Esophagus muscularis mucosa (tissue), 3 donors: ENCODE data around the gene CEP112.

Experiments
- POLR2A ChIP-seq: fragments of 450-650 bp; IDR thresholded peaks from one replicate; pipeline ENCODE4 v1.6.1; 2017; ENCODE audit warnings: antibody characterized with exemption, moderate library complexity, mild to moderate bottlenecking, low read depth
- POLR2AphosphoS5 ChIP-seq, 2 donors: sonication (generic); formaldehyde crosslinking; IDR thresholded peaks; one replicate each; pipeline ENCODE4 v1.6.1; 2017; ENCODE audit warnings: antibody characterized with exemption in 2 of 2
- TF ChIP-seq, protein P1 (sequence below), 3 experiments: fragments of 200-600 bp in 2 of 3; fragments of 450-650 bp in 1 of 3; sonication (generic) in 2 of 3; IDR thresholded peaks; one replicate each; pipeline ENCODE4 v1.5.1; 2017 to 2019; ENCODE audit warnings: antibody characterized with exemption in 3 of 3, mild to moderate bottlenecking in 2 of 3, moderate library complexity in 1 of 3

DNA sequence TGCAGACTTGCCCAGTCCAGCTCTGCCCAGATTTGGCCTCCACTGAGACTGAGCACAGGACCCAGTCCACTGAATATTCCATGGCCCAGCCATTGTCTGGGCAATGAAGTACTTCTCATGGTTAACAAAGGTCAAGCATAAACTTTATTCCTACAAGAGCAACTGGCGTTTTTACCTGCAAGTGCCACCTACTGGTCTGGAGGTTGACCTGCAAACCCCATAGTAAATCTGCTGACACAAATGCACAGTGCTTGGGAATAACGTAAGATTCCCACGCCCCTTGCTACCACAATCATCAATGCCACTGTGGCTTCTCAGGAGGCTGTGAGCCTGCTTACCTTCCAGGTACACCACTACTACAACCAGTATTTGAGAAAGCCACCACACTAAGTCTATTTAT, 170.2 kb downstream of the CEP112 start:
- TF ChIP-seq, protein P1, sequence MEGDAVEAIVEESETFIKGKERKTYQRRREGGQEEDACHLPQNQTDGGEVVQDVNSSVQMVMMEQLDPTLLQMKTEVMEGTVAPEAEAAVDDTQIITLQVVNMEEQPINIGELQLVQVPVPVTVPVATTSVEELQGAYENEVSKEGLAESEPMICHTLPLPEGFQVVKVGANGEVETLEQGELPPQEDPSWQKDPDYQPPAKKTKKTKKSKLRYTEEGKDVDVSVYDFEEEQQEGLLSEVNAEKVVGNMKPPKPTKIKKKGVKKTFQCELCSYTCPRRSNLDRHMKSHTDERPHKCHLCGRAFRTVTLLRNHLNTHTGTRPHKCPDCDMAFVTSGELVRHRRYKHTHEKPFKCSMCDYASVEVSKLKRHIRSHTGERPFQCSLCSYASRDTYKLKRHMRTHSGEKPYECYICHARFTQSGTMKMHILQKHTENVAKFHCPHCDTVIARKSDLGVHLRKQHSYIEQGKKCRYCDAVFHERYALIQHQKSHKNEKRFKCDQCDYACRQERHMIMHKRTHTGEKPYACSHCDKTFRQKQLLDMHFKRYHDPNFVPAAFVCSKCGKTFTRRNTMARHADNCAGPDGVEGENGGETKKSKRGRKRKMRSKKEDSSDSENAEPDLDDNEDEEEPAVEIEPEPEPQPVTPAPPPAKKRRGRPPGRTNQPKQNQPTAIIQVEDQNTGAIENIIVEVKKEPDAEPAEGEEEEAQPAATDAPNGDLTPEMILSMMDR (IDR thresholded peaks at IDR 0.05): no peak
- TF ChIP-seq POLR2AphosphoS5 (IDR thresholded peaks at IDR 0.05): no peak
- TF ChIP-seq POLR2A: no peak
